Measurements from ENCODE around the gene KCNQ1.

The KCNQ1 gene

GRCh38 chr11:2527621-2528291 lies 82.9 kb downstream of the KCNQ1 start:
- no peak for DNase-seq

DNA sequence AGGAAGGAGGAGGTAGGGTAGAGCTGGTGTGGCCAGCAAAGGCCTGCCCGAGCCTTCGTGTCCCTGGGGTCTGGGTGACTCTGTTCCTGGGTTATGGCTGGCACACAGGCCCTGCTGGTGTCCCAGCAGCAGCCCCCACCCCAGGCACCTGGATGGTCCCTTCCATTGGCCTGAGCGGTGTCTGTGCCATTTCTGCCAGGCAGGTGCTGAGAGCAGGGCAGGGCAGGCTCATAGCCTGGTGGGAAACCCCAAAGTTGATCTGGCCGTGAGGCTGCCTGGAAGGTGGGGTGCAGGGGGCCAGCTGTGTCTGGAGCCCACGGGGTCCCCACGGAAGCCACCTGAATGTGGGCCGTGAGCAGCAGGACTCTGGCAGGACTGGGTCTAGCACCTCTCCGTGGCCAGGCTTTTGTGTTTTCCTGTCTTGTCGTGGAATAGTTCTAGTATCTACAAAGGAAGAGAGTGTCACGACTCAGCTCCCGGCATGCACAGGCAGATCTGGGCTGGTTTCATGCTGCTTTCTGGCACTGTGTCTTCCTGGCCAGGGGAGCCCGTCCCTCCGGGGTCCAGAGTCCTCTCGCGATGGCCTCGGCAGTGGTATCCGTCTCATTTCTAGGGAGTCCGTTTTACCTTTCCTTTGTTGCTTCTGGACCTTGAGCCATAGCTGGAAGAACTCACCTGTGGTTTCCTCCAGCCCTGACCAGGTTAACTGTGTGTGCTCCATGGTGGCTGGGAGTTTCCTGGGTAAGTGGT lies 83.7 kb downstream of the KCNQ1 start:
- no peak for DNase-seq

DNA sequence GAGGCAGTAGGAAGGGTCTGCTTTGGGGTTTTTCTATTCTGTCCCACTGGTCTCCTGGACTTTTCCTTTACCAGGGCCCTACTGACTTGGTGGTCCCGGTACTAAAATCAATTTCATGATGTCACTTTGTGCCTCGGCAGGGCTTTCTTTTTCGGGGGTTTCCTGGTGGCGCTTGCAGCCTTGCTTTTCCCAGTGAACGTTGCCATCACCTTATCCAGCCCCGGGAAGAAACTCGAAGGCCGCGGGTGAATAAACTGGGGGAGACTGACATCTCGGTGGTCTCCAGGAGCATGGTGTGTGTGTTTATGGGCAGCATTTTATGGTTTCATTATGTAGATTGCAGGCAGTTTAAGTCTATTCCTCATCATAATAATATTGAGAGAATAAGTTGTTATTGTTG lies 84.4 kb downstream of the KCNQ1 start:
- DNase-seq: no peak

DNA sequence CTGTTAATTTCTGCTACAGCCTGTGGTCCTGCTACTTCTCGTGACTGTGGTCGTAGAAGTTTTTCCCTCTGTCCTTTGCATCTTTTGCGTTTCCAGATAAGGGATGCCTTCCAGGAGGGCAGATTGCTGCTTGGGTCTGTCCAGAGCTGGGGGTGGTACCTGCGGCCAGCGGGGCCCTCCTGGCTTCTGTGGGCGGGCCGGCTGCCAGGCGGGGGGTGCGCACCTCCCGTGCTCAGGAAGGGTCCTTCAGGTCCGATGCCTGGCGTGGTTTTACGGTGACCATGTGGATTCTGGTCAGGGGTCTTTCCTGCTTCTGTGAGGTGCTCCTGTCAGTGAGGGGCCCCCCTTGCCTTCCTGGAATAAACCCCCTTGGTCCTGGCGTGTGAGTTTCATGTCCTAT lies 84.8 kb downstream of the KCNQ1 start:
- DNase-seq: no peak

DNA sequence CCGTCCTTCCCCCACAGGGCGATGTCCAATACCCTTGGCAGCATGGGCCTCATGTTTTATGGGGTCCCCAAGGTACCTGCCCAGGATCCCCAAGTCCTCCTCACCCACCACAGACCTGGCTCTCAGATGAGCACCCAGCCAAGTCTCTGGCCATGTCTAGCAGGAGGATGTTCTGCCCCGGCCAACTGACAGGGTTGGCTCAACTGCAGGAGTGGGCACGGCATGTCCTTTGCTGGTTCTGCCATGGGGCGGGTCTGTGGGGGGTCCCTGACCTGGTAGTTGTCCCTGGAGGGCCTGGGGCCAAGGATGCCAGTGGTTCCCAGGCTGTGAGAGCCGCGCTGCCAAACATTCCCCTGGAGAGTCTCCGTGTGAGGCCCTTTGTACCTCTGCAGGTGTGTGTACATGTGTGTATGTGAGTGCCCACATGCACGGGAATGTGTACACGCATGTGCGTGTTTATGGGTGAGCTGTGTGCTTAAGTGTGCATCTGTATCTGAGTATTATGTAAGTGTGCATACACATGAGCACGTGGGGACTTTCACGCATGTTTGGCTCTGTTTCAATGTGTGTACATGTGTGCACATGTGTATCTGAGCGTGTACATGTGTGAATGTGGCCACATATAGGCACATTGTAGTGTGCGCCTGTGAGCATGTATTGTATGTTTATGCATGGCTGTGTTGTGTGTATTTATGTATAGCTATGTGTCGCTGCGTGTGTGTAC lies 85.5 kb downstream of the KCNQ1 start:
- no peak for DNase-seq

DNA sequence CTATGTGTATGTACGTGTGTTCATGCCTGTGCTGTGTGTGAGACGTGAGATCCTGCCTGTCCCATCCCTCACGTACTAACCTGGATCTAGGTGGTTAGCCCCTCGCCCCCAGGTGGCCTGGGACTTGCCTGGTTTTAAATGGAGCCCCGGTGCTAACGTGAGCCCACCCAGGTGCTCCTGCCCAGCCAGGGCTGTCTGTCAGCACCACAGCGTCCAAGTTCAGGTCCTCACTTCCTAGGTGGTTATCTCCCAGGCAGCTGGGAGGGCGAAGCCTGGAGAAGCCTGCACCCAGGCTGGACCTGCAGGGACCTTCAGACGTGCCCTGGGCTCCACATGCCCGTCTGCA lies 86.0 kb downstream of the KCNQ1 start:
- DNase-seq: no peak

DNA sequence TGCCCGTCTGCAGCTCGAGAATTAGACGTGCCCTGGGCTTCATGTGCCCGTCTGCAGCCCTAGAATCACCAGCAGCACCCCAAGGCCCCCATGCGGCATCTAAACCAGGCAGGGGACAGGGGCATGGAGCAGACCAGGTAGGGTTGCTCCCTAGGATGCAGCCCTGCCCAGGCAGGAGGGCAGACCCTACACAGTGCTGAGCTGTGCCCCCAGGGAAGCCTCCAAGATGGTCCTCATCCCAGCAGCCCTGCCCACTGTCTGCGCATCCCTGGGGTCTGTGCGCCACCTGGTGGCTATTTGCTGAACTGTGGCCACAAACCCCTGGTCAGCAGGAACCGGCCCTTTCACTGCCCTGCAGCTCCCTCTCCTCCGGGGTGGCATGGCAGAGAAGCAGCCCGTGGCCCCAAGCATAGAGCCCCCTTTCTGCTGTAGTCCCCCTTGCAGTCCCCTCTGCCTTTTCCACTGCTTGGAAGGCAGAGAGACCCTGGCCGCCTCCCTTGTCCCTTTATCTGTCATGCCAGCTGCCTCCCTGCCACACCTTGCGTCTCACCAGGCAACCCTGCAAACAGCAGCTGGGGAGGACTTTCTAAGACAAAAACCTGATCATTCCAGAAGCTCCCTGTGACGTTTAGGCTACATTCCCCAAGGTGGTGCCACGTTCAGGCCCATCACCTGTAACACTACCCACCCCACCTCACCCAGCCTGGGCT lies 86.6 kb downstream of the KCNQ1 start:
- DNase-seq: peak; percentile 29

DNA sequence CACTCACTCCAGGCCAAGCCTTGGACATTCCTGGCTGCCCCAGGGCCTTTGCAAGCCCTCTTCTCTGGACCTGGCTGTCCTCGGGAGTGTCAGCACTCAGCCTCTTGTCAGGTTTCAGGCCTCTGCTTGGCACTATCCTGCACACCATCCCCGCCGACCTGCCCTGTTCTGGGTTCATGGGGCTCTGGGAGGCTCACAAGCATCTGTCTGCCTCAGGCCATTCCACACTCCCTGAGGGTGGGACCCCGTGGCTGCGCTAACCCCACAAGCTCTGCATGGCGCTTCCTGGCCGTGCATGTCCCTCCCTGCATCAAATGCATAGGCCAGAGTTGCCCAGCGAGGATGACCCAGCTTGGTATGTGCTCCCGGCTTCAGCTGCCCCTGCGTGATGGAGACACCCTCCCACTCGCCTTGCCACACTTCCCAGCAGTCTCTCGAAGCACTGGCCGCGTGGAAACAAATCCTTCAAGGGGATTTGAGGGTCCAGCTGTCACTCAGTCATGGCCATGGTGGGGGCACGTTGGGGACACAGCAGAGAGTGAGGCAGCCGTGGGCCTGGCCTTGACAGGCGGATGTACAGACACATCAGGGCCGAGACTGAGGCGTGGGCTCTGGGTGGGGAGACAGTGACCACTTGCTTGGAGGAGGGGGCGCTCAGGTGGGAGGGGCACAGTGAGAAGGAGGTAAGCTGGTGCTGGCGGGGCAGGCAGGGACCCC lies 87.3 kb downstream of the KCNQ1 start:
- DNase-seq: no peak

GRCh38 chr11:2532704-2533586 lies 88.1 kb downstream of the KCNQ1 start:
- peak; percentile 64 for DNase-seq

DNA sequence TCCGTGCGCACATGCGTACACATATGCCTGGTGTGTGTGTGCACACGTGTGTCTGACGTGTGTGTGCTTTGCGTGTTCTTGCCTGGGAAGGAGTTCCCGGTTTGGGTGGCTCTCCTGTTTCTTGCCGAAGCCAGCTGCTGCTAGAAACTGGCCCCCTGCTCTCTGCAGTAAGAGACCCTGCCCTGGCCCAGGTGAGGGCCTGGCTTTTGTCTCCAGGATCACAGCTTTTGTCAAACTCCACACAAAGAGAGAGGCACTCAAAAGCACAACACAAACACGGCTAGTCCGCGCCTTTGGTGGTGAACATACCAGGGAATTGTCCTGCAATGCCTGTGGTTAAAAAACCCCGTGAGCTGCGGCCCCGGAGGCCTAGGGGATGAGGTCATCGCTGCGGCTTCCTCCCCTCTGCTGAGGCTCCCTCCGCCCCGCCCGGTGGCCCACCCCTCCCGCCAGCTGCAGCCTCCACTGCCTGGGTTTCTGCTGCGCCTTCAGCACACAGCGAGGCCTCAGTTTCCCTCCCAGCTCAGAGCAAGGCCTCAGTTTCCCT lies 88.9 kb downstream of the KCNQ1 start:
- DNase-seq: no peak

GRCh38 chr11:2534134-2534956 lies 89.5 kb downstream of the KCNQ1 start:
- DNase-seq: no peak

DNA sequence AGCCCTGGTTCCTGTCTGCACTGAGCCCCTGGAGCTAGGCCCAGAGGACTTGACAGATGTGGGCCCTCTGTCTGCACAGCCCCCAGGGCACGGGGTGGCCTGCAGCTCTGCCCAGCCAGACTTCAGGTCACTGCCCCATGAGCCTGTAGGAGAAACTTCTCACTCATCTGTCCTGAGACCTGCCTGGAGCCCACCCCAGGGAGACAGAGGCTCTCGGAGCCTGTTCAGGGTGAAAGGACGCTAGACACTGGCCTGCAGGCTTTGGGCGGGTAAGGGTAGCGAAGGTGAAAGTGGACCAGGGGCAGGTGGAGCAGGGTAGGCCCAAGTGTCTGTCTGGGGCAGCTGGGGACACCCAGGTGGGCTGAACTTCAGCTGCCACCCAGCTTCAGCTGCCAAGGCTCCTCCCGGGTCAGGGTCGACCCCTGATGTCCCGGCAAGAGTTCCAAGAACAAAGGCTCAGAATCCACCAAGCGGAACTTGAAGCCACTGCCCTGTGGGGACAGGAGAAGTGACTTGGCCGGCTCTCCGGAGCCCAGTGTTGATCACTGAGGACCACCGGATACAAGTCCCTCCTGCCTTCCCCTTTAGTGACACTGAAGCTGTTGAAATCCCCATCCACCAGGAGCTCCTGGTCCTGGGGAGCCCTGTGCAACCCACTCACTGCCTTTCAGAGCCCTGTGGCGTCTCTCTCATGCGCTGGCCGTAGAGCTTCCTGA lies 90.3 kb downstream of the KCNQ1 start:
- DNase-seq: no peak

DNA sequence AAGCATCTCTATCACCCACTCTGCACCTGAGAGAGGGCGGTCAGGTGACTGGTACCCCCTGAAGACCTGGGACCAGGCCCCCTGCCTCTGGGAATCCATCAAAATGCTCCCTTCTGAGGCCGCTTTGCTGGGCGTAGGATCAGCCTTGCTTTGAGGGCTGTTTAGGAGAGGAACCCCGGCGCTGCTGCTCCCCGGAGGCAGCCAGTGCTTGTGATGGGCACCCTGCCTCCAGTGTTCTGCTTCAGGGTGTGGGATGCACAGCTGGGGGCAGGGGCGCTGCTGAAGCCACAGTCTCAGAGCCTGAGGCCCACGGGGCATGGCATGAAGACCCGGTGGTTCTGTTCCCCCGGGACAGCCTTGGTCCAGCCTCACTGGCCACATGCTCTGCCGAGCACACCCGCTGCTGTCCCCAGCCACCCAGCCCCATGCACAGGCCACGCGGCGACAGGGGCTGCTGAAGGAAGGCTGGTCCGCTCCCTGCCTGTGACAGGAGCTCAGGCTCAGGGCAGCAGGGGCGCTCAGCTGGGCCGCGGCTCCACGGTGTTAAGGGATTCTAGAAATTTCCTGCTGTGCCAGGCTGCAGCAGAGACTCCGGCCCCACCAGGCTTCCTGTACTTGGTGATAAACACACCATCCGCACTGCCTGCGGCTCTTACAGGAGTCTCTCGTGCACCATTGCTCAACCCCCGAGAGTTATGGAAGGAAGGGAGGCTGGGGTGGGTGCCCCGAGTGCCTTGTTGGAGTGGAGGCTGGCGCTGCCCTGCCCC lies 91.0 kb downstream of the KCNQ1 start:
- DNase-seq: no peak

- DNase-seq: no peak
These were observed 91.7 kb downstream of the KCNQ1 start for GRCh38 chr11:2536440-2536989.

DNA sequence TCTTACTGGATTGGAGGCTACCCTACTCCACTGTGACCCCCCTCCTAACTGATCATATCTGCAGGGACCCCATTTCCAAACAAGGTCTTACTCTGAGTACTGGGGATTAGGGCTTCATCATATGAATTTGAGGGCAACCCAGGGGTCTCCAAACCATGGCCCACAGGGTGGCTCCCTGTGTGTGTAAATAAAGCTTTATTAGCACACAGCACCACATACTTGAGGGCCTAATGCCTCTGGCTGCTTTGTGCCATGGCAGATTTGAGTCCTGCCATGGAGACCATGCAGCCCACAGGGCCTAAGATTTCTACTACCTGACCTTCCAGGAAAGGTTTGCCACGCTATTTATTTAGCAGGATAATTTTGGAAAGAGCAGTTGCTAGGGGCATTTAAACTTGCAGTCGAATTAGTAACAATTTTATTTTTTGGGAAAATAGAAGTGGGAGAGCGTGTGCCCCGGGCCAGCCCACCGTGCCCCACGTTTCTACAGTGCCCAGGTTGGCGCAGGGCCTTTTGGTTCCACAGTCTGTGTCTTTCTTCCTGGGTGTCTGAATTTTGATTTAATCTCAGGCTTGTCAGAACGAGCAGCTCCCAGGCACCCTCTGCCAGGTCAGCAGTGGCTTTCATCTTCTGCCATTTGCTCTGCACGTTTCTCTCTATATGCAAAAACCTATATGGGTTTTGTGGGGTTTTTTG lies 92.3 kb downstream of the KCNQ1 start:
- DNase-seq: no peak

DNA sequence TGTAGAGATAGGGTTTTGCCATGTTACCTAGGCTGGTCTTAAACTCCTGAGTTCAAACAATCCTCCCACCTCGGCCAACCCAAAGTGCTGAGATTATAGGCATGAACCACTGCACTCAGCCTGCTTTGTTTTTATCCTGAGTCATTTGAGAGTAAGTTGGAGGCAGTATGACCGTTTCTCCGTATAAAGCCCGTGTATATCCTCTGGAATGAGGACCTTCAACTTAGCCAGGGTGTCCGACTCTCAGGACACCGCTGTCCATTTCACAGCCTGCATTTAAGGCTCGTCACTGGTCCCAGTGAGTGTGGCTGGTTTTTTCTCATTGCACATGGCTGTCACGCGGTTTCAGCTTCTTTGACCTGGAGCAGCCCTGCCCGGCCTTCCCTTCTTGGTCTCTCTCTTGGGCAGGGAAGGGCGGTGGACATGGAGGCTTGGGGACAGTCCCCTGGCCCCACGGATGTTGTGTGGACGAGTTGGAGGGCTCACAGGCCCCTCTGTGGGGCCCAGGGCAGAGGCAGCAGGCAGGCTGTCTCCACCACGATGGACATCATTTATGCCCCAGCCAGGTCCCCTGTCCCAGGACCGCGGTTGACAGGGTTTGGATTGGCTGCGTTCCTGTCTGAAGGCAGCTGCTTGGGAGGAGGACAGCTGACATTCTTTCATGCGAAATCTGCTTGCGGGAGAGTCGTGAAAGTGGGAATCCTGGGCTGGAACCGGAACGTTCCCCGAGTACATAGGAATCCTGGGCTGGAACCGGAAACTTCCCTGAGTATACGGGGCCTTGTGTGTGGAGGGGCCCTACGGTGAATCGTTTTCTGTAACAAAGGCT lies 93.3 kb downstream of the KCNQ1 start:
- DNase-seq: no peak

DNA sequence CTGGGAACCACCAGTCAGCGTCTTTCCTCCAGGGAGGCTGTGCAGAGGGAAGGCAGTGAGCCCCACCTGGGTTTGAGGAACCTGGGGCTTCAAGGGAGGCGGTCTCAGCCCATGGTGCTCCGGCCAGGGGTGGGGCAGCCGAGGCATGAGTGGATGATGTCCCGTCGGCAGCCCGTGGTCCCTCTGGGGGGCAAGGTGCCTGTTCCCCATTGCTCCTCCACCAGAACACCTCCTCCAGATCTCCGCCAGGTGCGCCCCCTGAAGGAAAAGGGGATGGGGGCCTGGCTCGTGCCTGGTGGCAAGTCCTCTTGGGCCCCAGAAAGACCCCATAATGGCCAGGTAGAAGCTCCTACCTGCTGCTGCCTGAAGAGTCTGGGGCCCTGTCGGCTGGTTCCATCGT lies 94.1 kb downstream of the KCNQ1 start:
- DNase-seq: no peak

Measured in activated gamma-delta T cell (primary cell).